ENCODE measurements around the gene FXR2. TPM values are rescaled to one million over a fixed set of nuclear protein-coding genes. Genes with fewer than 3 reads are reported as not detected.

FXR2 gene
- total and polyA plus RNA-seq, 2 donors (not counting 1 experiment from before 2014, with no cell fraction given), result 22.0 to 46.6 TPM

DNA sequence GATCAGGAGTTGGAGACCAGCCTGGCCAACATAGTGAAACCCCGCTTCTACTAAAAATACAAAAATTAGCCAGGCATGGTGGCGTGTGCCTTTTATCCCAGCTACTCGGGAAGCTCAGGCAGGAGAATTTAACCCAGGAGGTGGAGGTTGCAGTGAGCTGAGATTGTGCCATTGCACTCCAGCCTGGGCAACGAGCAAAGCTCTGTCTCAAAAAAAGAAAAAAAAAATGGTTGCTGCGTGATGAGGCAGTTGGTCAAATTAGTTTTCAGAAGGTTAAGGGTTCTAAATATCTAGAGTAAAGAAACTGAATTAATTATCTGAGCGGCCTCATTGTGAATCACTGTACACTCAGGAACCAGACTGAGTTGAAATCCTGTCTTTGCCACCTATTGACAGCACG is 38.7 kb downstream of the FXR2 start:
- H3K27ac ChIP-seq (ENCODE audit: insufficient read depth, low read length), result no peak overlapping the region
- DNase-seq (ENCODE audit: low read depth in 2 of 2), result no peak
- H3K4me3 ChIP-seq (replicated peaks in 1 of 4; ENCODE audit: control extremely low read depth in 1 of 4, insufficient read depth in 1 of 4, low read depth in 3 of 4, low read length in 4 of 4), result peak overlapping the region in 1 of 4 experiments; percentile 99
- peaks cover 70% of the 10 kb centered on the region for H3K79me2 ChIP-seq (ENCODE audit: control insufficient read depth, insufficient read depth, low read length)
- H3K4me1 ChIP-seq (ENCODE audit: control insufficient read depth, extremely low read depth, insufficient read depth, low read length), result peaks cover 41% of the 10 kb centered on the region
- H3K4me2 ChIP-seq (ENCODE audit: extremely low read depth, insufficient read depth, low read length), result no peak overlapping the region
- peaks cover 14% of the 10 kb centered on the region for H4K20me1 ChIP-seq (ENCODE audit: control insufficient read depth, extremely low read depth, insufficient read depth, low read length)
- H3K27me3 ChIP-seq (ENCODE audit: control insufficient read depth, insufficient read depth, low read length), result no peaks in the 10 kb centered on the region
- H3K36me3 ChIP-seq (ENCODE audit: control insufficient read depth, insufficient read depth, low read length), result peaks cover 52% of the 10 kb centered on the region
- H2AFZ ChIP-seq (ENCODE audit: low read length), result no peak overlapping the region
- TF ChIP-seq CTCF (conservative IDR thresholded peaks at IDR 0.05 in 1 of 2, IDR thresholded peaks at IDR 0.05 in 1 of 2; ENCODE audit: low read depth in 1 of 2, low read length in 2 of 2) (no peak), EZH2 (IDR thresholded peaks at IDR 0.05; ENCODE audit: low read length, missing control alignments) (no peak)
- no peak overlapping the region for H3K9ac ChIP-seq (ENCODE audit: insufficient read depth, low read length)
- no peaks in the 10 kb centered on the region for H3K9me3 ChIP-seq (ENCODE audit: control insufficient read depth, insufficient read depth, low read depth, low read length)

DNA sequence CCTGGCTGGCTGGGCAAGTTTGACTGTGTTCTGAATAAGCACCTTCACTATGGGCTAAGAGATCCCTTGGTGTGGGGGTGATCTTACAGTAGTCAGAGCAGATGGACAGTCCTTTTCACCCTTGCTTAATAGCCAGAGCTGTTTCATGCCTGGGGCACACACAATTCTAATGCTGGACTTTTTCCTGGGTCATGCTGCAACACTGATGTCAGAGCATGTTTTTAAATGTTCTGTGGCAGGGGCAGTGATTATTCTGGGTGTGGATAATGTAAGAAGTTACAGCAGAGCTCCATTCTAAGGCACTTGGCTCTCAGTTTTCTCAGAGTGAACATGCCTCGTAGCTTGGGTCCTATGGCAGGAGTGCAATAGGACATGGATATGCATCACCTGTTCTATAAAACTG is 39.2 kb downstream of the FXR2 start:
- H3K4me2 ChIP-seq (ENCODE audit: extremely low read depth, insufficient read depth, low read length), result peak overlapping the region; percentile 100
- peaks cover 51% of the 10 kb centered on the region for H3K36me3 ChIP-seq (ENCODE audit: control insufficient read depth, insufficient read depth, low read length)
- TF ChIP-seq CTCF (conservative IDR thresholded peaks at IDR 0.05 in 1 of 2, IDR thresholded peaks at IDR 0.05 in 1 of 2; ENCODE audit: low read depth in 1 of 2, low read length in 2 of 2), result no peak
- TF ChIP-seq EZH2 (IDR thresholded peaks at IDR 0.05; ENCODE audit: low read length, missing control alignments), result no peak
- no peak overlapping the region for H2AFZ ChIP-seq (ENCODE audit: low read length)
- H3K27ac ChIP-seq (ENCODE audit: insufficient read depth, low read length), result peak overlapping the region; percentile 98
- H3K9me3 ChIP-seq (ENCODE audit: control insufficient read depth, insufficient read depth, low read depth, low read length), result no peaks in the 10 kb centered on the region
- peaks cover 65% of the 10 kb centered on the region for H3K79me2 ChIP-seq (ENCODE audit: control insufficient read depth, insufficient read depth, low read length)
- no peaks in the 10 kb centered on the region for H3K27me3 ChIP-seq (ENCODE audit: control insufficient read depth, insufficient read depth, low read length)
- H4K20me1 ChIP-seq (ENCODE audit: control insufficient read depth, extremely low read depth, insufficient read depth, low read length), result peaks cover 14% of the 10 kb centered on the region
- H3K9ac ChIP-seq (ENCODE audit: insufficient read depth, low read length), result peak overlapping the region; percentile 18
- H3K4me1 ChIP-seq (ENCODE audit: control insufficient read depth, extremely low read depth, insufficient read depth, low read length), result peaks cover 37% of the 10 kb centered on the region
- no peak for DNase-seq (ENCODE audit: low read depth in 2 of 2)
- H3K4me3 ChIP-seq (replicated peaks in 1 of 4; ENCODE audit: control extremely low read depth in 1 of 4, insufficient read depth in 1 of 4, low read depth in 3 of 4, low read length in 4 of 4), result peak overlapping the region; percentile 96 to 99 (median 98)

DNA sequence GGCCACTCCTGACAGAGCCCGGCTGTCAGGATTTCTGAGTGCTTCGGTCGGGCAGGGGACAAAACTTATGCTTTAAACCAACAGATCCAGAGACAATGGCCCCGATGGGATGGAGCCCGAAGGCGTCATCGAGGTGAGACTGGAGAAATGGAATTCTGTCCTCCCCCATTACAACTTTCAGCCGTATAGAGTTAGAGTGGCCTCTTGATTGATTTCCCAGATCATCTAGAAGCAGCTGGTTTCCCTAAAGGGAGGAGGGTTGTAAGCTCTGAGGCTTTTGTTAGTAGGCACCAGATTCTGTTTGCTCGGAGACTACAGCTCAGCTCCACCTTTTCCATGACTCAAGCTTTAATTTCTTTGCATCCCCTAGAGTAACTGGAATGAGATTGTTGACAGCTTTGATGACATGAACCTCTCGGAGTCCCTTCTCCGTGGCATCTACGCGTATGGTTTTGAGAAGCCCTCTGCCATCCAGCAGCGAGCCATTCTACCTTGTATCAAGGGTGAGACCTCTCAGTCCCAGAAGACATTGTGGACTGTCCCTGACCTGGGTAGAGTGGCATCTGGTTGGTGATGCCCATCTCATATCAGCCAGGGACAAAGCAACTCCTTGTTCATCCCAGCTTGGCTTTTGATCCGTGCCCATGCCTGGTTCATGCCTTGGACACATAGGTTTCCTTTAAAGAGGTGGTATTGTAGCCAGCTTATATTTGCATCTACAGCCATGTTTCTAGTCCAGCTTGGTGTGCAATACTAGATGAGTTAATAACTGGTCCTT is 40.3 kb downstream of the FXR2 start:
- H2AFZ ChIP-seq (ENCODE audit: low read length), result no peak overlapping the region
- no peaks in the 10 kb centered on the region for H3K27me3 ChIP-seq (ENCODE audit: control insufficient read depth, insufficient read depth, low read length)
- no peak for TF ChIP-seq CTCF (conservative IDR thresholded peaks at IDR 0.05 in 1 of 2, IDR thresholded peaks at IDR 0.05 in 1 of 2; ENCODE audit: low read depth in 1 of 2, low read length in 2 of 2)
- no peak for TF ChIP-seq EZH2 (IDR thresholded peaks at IDR 0.05; ENCODE audit: low read length, missing control alignments)
- H4K20me1 ChIP-seq (ENCODE audit: control insufficient read depth, extremely low read depth, insufficient read depth, low read length), result peaks cover 14% of the 10 kb centered on the region
- H3K9ac ChIP-seq (ENCODE audit: insufficient read depth, low read length), result peak overlapping the region; percentile 100
- peak overlapping the region; percentile 96 to 99 (median 98) for H3K4me3 ChIP-seq (replicated peaks in 1 of 4; ENCODE audit: control extremely low read depth in 1 of 4, insufficient read depth in 1 of 4, low read depth in 3 of 4, low read length in 4 of 4)
- H3K27ac ChIP-seq (ENCODE audit: insufficient read depth, low read length), result peak overlapping the region; percentile 98
- peaks cover 57% of the 10 kb centered on the region for H3K79me2 ChIP-seq (ENCODE audit: control insufficient read depth, insufficient read depth, low read length)
- peak overlapping the region; percentile 100 for H3K4me2 ChIP-seq (ENCODE audit: extremely low read depth, insufficient read depth, low read length)
- peaks cover 29% of the 10 kb centered on the region for H3K4me1 ChIP-seq (ENCODE audit: control insufficient read depth, extremely low read depth, insufficient read depth, low read length)
- peak in 1 of 2 donors; percentile 39 for DNase-seq (ENCODE audit: low read depth in 2 of 2)
- no peaks in the 10 kb centered on the region for H3K9me3 ChIP-seq (ENCODE audit: control insufficient read depth, insufficient read depth, low read depth, low read length)
- peaks cover 47% of the 10 kb centered on the region for H3K36me3 ChIP-seq (ENCODE audit: control insufficient read depth, insufficient read depth, low read length)
